Activated B cell treated with CpG ODN at 0.5 μM for 24 hours (primary cell): ENCODE results near the gene DLG4. TPM values are rescaled to one million over a fixed set of nuclear protein-coding genes. Genes with fewer than 3 reads are reported as not detected.
A peak's percentile ranks its signal among the peaks of the same experiment; 100 is the strongest.

Experiments
- ATAC-seq: fragments of 200-7000 bp; cut with Tn5 transposase; one replicate; pipeline ENCODE4 v1.10.0; 2021; ENCODE audit warnings: low read depth, mild to moderate bottlenecking, moderate library complexity
- CTCF ChIA-PET: fragments of 350-600 bp; sonication (Branson Sonifier 250); formaldehyde crosslinking; loops from one replicate; lab custom pipeline; 2021; ENCODE audit warnings: antibody characterized with exemption; lab: Charles Lee
- POLR2A ChIA-PET: fragments of 350-600 bp; sonication (Branson Sonifier 250); formaldehyde crosslinking; loops from one replicate; lab custom pipeline; 2021; ENCODE audit warnings: antibody characterized with exemption; lab: Charles Lee
- DNase-seq: peaks from one replicate; pipeline ENCODE4 v3.0.0; 2022
- H3K27ac Mint-ChIP-seq: one replicate; pipeline ENCODE4 v1.8.0; 2020; ENCODE audit warnings: mixed read lengths
- H3K27me3 Mint-ChIP-seq: one replicate; pipeline ENCODE4 v1.8.0; 2021; ENCODE audit warnings: mixed read lengths
- H3K36me3 Mint-ChIP-seq: one replicate; pipeline ENCODE4 v1.8.0; 2021; ENCODE audit warnings: low read depth, mixed read lengths
- H3K4me1 Mint-ChIP-seq: one replicate; pipeline ENCODE4 v1.8.0; 2021; ENCODE audit warnings: mixed read lengths
- H3K4me3 Mint-ChIP-seq: one replicate; pipeline ENCODE4 v1.8.0; 2020; ENCODE audit warnings: mild to moderate bottlenecking, mixed read lengths
- H3K9me3 Mint-ChIP-seq: one replicate; pipeline ENCODE4 v1.8.0; 2020; ENCODE audit warnings: mixed read lengths
- CTCF ChIP-seq: fragments of 200-600 bp; IDR thresholded peaks from one replicate; pipeline ENCODE4 v1.8.0; 2022; ENCODE audit warnings: antibody characterized with exemption, mild to moderate bottlenecking
- intact Hi-C: fragments of 100-400 bp; cut with micrococcal nuclease; formaldehyde crosslinking; loops from one replicate; pipeline ENCODE4 v1.15.1; 2024
- total RNA-seq: library from RNA; stranded (reverse); gene quantifications from 2 replicates; pipeline ENCODE4 v1.2.3, GENCODE V29; 2022

Gene DLG4
- total RNA-seq, 1 donor from 2014 or later = 3.9 TPM

GRCh38 chr17:7214300-7215135, 5.1 kb downstream of the DLG4 start:
- intact Hi-C loops = loop anchor here (1.0 to 5.0 kb wide), 8 partner anchors 9 to 223 kb away; partner anchors contain the start of genes DVL2, EIF5A, ELP5 and FGF11
- Mint-ChIP-seq H3K4me1 (peaks cover 53% of the 10 kb centered on the region), H3K4me3 (peak overlapping the region; percentile 88), H3K27ac (peak overlapping the region; percentile 94), H3K27me3 (no peaks in the 10 kb centered on the region), H3K9me3 (no peaks in the 10 kb centered on the region), H3K36me3 (no peaks in the 10 kb centered on the region)
- POLR2A ChIA-PET = interaction anchor here (0.6 to 2.7 kb wide), 11 partner anchors 9 to 1729 kb away, joined by 3 to 21 read pairs (median 4); partner anchors contain the start of genes DVL2, GABARAP, PHF23 and TMEM256
- ATAC-seq (peak; percentile 86), DNase-seq (peak; percentile 98)
- CTCF ChIA-PET = interaction anchor here (0.7 kb wide), 1 partner anchor 45 kb away, joined by 3 read pairs; no protein-coding TSS in a partner anchor
- TF ChIP-seq CTCF = no peak

DNA sequence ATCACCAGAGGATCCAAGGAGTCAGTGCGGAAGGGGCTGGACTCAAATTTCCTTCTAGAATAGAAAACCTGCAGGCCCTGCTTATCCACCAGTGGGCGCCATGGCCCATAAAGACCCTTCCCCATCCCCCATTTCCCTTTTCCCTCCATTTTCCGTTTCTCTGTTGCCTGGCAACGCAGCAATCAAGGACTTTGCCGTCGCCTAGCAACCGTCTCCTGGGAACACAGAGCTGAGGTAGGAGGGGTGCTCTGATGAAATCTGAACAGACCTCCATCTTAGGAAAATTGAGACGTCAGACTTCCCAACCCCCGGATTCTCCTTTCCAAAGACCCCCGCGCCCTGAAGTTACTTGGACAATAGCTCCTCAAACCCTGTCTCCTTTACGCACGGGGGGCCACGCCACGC, 5.7 kb downstream of the DLG4 start:
- no peak for DNase-seq
- intact Hi-C loops = loop anchor here (1.0 to 5.0 kb wide), 7 partner anchors 9 to 223 kb away; partner anchors contain the start of genes DVL2, EIF5A, ELP5 and FGF11
- H3K27me3 Mint-ChIP-seq = no peaks in the 10 kb centered on the region
- no peak for TF ChIP-seq CTCF
- peak overlapping the region; percentile 94 for H3K27ac Mint-ChIP-seq
- peaks cover 47% of the 10 kb centered on the region for H3K4me1 Mint-ChIP-seq
- no peak for ATAC-seq
- peak overlapping the region; percentile 88 for H3K4me3 Mint-ChIP-seq
- ChIA-PET CTCF (interaction anchor here (0.7 kb wide), 1 partner anchor 46 kb away, joined by 3 read pairs; no protein-coding TSS in a partner anchor), POLR2A (interaction anchor here (0.6 to 2.7 kb wide), 9 partner anchors 8 to 1728 kb away, joined by 3 to 21 read pairs (median 4); partner anchors contain the start of genes GABARAP and PHF23)
- H3K9me3 Mint-ChIP-seq = no peaks in the 10 kb centered on the region
- no peaks in the 10 kb centered on the region for H3K36me3 Mint-ChIP-seq

- ChIA-PET CTCF (no interaction called here), POLR2A (interaction anchor here (0.6 kb wide), 1 partner anchor 224 kb away, joined by 3 read pairs; no protein-coding TSS in a partner anchor)
- DNase-seq (no peak), ATAC-seq (no peak)
- Mint-ChIP-seq H3K4me3 (no peak overlapping the region), H3K36me3 (no peaks in the 10 kb centered on the region), H3K27ac (no peak overlapping the region), H3K9me3 (no peaks in the 10 kb centered on the region), H3K27me3 (no peaks in the 10 kb centered on the region), H3K4me1 (peaks cover 32% of the 10 kb centered on the region)
- no peak for TF ChIP-seq CTCF
- intact Hi-C loops = loop anchor here (5.0 kb wide), 1 partner anchor 226 kb away; the partner anchor contains the start of genes FGF11 and TMEM102
Measured at GRCh38 chr17:7211491-7212273, 8.0 kb downstream of the DLG4 start.

DNA sequence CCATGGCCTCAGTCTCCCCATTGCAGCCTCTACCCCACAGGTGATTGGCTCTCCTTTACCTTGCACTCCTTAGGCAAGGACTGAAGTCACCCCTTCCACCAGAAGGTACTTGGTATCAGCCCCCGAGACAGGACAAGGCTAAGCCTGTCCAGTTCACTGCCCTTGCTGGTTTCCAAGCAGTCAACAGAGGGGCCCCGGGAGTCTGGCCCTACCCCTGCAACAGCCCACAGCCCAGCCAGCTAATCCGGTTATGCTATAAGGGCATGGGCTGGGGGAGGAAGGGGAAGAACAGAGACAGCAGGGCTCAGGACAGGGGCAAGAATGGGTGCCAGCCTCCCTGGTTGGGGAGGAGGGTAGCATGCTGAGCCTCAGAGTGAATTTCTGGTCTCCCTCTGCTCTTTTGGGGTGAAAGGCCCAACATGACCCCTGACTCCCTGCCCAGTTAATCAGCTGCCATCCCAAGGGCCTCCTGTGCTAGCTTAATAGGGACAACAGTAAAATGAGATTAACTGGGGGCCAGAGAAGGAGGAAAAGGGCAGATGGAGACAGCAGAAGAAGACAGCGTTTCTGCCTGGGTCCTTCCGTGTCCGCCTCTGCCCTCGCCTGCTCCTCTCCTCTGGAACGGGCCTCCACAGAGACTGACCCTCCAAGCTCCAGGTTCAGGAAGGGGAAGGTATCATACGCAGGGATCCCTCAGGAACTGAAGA, 10.7 kb downstream of the DLG4 start:
- intact Hi-C loops = no loop called here
- DNase-seq (no peak), ATAC-seq (no peak)
- H3K4me3 Mint-ChIP-seq = no peak overlapping the region
- H3K36me3 Mint-ChIP-seq = peaks cover 2% of the 10 kb centered on the region
- H3K27ac Mint-ChIP-seq = no peak overlapping the region
- H3K27me3 Mint-ChIP-seq = no peaks in the 10 kb centered on the region
- no peak for TF ChIP-seq CTCF
- no peaks in the 10 kb centered on the region for H3K9me3 Mint-ChIP-seq
- ChIA-PET POLR2A (interaction anchor here (0.5 to 1.0 kb wide), 3 partner anchors 10 to 647 kb away, joined by 3 to 8 read pairs (median 4); partner anchors contain the start of genes ACADVL and DLG4), CTCF (no interaction called here)
- H3K4me1 Mint-ChIP-seq = peaks cover 33% of the 10 kb centered on the region
